Uterine smooth muscle cell (primary cell): ENCODE results near the gene LRRFIP2. TPM values are rescaled to one million over a fixed set of nuclear protein-coding genes. Genes with fewer than 3 reads are reported as not detected.

Experiments
- total RNA-seq: library from RNA; depleted of rRNA; stranded (reverse); fragments of >200 nt; gene quantifications from 2 replicates; pipeline ENCODE4 v1.2.3, GENCODE V29; 2014

The LRRFIP2 gene
- 84.0 and 89.6 TPM in 2 replicates for total RNA-seq

GRCh38 chr3:37174532-37175126, at the start of gene LRRFIP2:
LRRFIP2 (minus strand) TSS chr3:37174582; CDS start chr3:37148983, 25,599 bp downstream.

Other genes starting within 250 kb of the LRRFIP2 start
- 7.7 and 20.2 TPM in 2 replicates for gene TRANK1, start 229.5 kb downstream of the LRRFIP2 start, total RNA-seq
- gene EPM2AIP1, start 181.5 kb downstream of the LRRFIP2 start, total RNA-seq: 21.0 and 21.7 TPM in 2 replicates
- 52.7 and 67.7 TPM in 2 replicates for gene MLH1, start 181.1 kb downstream of the LRRFIP2 start, total RNA-seq
- 113 and 144 TPM in 2 replicates for gene GOLGA4, start 68.7 kb upstream of the LRRFIP2 start, total RNA-seq